Endodermal cell (in vitro differentiated cells): Measurements from ENCODE around the gene COL15A1. TPM values are rescaled to one million over a fixed set of nuclear protein-coding genes. Genes with fewer than 3 reads are reported as not detected.

Experiments
- DNase-seq: peaks from one replicate; pipeline ENCODE4 v3.0.0-alpha.2; 2017
- H3K27ac ChIP-seq: 2 replicates; pipeline ENCODE4 v1.5.1; 2013; ENCODE audit warnings: mild to moderate bottlenecking, low read depth, low read length, moderate library complexity
- H3K27me3 ChIP-seq: 2 replicates; pipeline ENCODE4 v1.6.1; 2013; ENCODE audit warnings: mild to moderate bottlenecking, low read length, moderate library complexity; ENCODE audit not compliant: insufficient read depth, control insufficient read depth, poor library complexity, severe bottlenecking
- H3K36me3 ChIP-seq: 2 replicates; pipeline ENCODE4 v1.7.0; 2013; ENCODE audit warnings: mild to moderate bottlenecking, low read length, moderate library complexity; ENCODE audit not compliant: control insufficient read depth, insufficient read depth
- H3K4me1 ChIP-seq: one replicate; pipeline ENCODE4 v1.7.0; 2013; ENCODE audit warnings: low read length; ENCODE audit not compliant: control insufficient read depth, insufficient read depth
- H3K4me3 ChIP-seq: 2 replicates; pipeline ENCODE4 v1.5.1; 2013; ENCODE audit warnings: mild to moderate bottlenecking, low read length, moderate library complexity
- H3K9ac ChIP-seq: 2 replicates; pipeline ENCODE4 v1.6.1; 2013; ENCODE audit warnings: mild to moderate bottlenecking, low read length, moderate library complexity; ENCODE audit not compliant: poor library complexity, severe bottlenecking; ENCODE audit errors: extremely low read depth
- H3K9me3 ChIP-seq: 2 replicates; pipeline ENCODE4 v1.6.1; 2013; ENCODE audit warnings: mild to moderate bottlenecking, low read length, moderate library complexity; ENCODE audit not compliant: control insufficient read depth
- H3K27ac Mint-ChIP-seq: 2 replicates; pipeline ENCODE4 v1.8.0; 2020; ENCODE audit warnings: mixed read lengths
- H3K27me3 Mint-ChIP-seq: 2 replicates; pipeline ENCODE4 v1.8.0; 2021; ENCODE audit warnings: mild to moderate bottlenecking, mixed read lengths; ENCODE audit not compliant: insufficient read depth
- H3K36me3 Mint-ChIP-seq: 2 replicates; pipeline ENCODE4 v1.8.0; 2020; ENCODE audit warnings: low read depth, mixed read lengths
- H3K4me1 Mint-ChIP-seq: 2 replicates; pipeline ENCODE4 v1.8.0; 2020; ENCODE audit warnings: mixed read lengths
- H3K4me3 Mint-ChIP-seq: 2 replicates; pipeline ENCODE4 v1.8.0; 2020; ENCODE audit warnings: mild to moderate bottlenecking, moderate library complexity, mixed read lengths
- H3K9me3 Mint-ChIP-seq: 2 replicates; pipeline ENCODE4 v1.8.0; 2020; ENCODE audit warnings: mild to moderate bottlenecking, mixed read lengths
- WGBS, 2 experiments: methylation state at CpG; one replicate each; pipeline versions ENCODE4 v1.1.5 to v1.1.7; 2013; ENCODE audit warnings: missing lambda C conversion rate in 2 of 2, mixed read lengths in 1 of 2; ENCODE audit not compliant: insufficient coverage in 1 of 2, insufficient read length in 1 of 2; 5-methylcytosine and 5-hydroxymethylcytosine counted together
- total RNA-seq, 2 donors: library from RNA; stranded (reverse); fragmentation: NEBNext Ultra II Directional in 1 of 2; extraction: Animal tissue kit (Norgen Biotek cat#: 25700) in 1 of 2; gene quantifications; 2 replicates in 1 of 2; 3 replicates in 1 of 2; pipeline ENCODE4 v1.2.1, GENCODE V29; 2021
- TF ChIP-seq, protein P1 (sequence below): fragments of 200-600 bp; sonication (generic); conservative IDR thresholded peaks from 2 replicates; pipeline ENCODE4 v1.5.0; 2021; ENCODE audit warnings: antibody characterized with exemption, mild to moderate bottlenecking

COL15A1 gene
- total RNA-seq, 2 donors from 2014 or later: 0.27 TPM; not detected in 1

DNA sequence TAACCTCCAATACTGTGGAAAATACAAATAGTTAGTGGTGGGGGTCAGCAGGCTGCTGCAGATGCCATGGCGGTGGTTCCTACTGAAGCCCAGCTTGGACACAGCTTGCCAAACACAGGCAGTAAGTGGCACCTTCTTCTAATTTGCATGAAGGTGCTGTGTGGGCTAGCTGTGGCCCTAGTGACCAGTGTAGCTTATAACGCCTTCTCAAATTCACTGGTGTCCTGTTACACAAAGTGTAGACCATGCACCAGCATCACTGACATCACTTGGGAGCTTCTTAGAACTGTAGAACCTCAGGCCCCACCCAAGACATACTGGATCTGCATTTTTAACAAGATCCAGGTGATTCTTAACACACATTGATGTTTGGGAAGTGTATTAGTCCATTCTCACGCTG is 102.4 kb downstream of the COL15A1 start:
- no peaks in the 10 kb centered on the region for H3K36me3 Mint-ChIP-seq
- no peak overlapping the region for H3K4me3 Mint-ChIP-seq
- TF ChIP-seq, protein P1, sequence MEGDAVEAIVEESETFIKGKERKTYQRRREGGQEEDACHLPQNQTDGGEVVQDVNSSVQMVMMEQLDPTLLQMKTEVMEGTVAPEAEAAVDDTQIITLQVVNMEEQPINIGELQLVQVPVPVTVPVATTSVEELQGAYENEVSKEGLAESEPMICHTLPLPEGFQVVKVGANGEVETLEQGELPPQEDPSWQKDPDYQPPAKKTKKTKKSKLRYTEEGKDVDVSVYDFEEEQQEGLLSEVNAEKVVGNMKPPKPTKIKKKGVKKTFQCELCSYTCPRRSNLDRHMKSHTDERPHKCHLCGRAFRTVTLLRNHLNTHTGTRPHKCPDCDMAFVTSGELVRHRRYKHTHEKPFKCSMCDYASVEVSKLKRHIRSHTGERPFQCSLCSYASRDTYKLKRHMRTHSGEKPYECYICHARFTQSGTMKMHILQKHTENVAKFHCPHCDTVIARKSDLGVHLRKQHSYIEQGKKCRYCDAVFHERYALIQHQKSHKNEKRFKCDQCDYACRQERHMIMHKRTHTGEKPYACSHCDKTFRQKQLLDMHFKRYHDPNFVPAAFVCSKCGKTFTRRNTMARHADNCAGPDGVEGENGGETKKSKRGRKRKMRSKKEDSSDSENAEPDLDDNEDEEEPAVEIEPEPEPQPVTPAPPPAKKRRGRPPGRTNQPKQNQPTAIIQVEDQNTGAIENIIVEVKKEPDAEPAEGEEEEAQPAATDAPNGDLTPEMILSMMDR: no peak
- Histone ChIP-seq H3K27me3 (no peaks in the 10 kb centered on the region), H3K4me3 (no peak overlapping the region), H3K4me1 (no peaks in the 10 kb centered on the region), H3K27ac (no peak overlapping the region), H3K9ac (no peak overlapping the region), H3K9me3 (no peaks in the 10 kb centered on the region), H3K36me3 (no peaks in the 10 kb centered on the region)
- no peak overlapping the region for H3K27ac Mint-ChIP-seq
- peaks cover under 1% of the 10 kb centered on the region for H3K4me1 Mint-ChIP-seq
- H3K9me3 Mint-ChIP-seq: peaks cover 12% of the 10 kb centered on the region
- H3K27me3 Mint-ChIP-seq: peaks cover 6% of the 10 kb centered on the region
- DNase-seq: no peak
- WGBS, 2 experiments: 92 to 95% methylated on average over 3 of the region's 3 CpGs

DNA sequence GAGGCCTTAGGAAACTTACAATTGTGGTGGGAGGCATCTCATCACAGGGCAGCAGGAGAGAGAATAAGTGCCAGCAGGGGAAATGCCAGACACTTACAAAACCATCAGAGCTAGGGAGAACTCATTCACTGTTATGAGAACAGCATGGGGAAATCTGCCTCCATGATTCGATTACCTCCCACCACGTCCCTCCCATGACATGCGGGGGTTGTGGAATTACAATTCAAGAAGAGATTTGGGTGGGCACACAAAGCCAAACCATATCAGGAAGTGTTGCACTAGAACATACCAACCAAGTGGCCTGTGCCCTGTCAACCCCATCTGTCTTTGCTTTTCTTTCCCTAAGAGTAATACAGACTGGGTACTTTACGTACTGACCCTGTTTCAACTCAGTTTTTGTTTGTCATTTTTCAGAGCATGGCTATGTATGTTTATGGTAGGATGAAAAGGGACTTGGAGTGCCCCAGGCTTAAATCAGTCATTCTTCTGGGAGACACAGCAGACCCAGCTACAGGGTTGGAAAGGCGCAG is 102.9 kb downstream of the COL15A1 start:
- H3K27me3 Mint-ChIP-seq: peaks cover 6% of the 10 kb centered on the region
- Histone ChIP-seq H3K4me3 (no peak overlapping the region), H3K27ac (no peak overlapping the region), H3K9me3 (no peaks in the 10 kb centered on the region), H3K9ac (no peak overlapping the region), H3K4me1 (no peaks in the 10 kb centered on the region), H3K27me3 (no peaks in the 10 kb centered on the region), H3K36me3 (no peaks in the 10 kb centered on the region)
- H3K27ac Mint-ChIP-seq: no peak overlapping the region
- peaks cover 12% of the 10 kb centered on the region for H3K9me3 Mint-ChIP-seq
- no peak for DNase-seq
- no peak overlapping the region for H3K4me3 Mint-ChIP-seq
- H3K36me3 Mint-ChIP-seq: no peaks in the 10 kb centered on the region
- 90 to 92% methylated on average over 2 to 5 of the region's 5 CpGs for WGBS, 2 experiments
- TF ChIP-seq, protein P1: no peak
- H3K4me1 Mint-ChIP-seq: peaks cover 6% of the 10 kb centered on the region

DNA sequence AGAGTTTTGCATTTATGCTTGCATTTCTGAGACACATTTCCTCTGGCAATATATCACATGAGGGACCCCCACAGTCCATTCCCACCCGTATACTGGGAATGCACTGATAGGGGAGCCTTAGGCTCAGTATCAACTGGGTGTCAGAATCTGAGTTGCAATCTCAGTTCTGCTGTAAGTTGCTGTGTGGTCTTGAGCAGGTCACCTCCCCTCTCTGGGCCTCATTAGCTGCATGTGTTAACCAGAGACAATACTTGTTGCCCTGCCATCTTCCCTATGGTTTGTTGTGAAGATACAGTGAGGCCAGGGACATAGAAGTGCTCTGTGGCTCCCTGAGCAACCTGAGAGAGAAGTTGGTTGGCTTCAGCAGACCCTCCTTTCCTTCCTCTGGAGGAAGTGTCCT is 105.5 kb downstream of the COL15A1 start:
- no peak overlapping the region for H3K9ac ChIP-seq
- peaks cover 2% of the 10 kb centered on the region for H3K27me3 Mint-ChIP-seq
- no peaks in the 10 kb centered on the region for H3K9me3 ChIP-seq
- peaks cover 6% of the 10 kb centered on the region for H3K4me1 Mint-ChIP-seq
- TF ChIP-seq, protein P1: no peak
- no peak overlapping the region for H3K27ac ChIP-seq
- no peak overlapping the region for H3K4me3 Mint-ChIP-seq
- 77 to 91% methylated on average over 1 of the region's 1 CpG for WGBS, 2 experiments
- H3K4me1 ChIP-seq: no peaks in the 10 kb centered on the region
- DNase-seq: no peak
- no peaks in the 10 kb centered on the region for H3K36me3 Mint-ChIP-seq
- H3K27ac Mint-ChIP-seq: no peak overlapping the region
- H3K4me3 ChIP-seq: no peak overlapping the region
- H3K36me3 ChIP-seq: no peaks in the 10 kb centered on the region
- H3K9me3 Mint-ChIP-seq: peaks cover 6% of the 10 kb centered on the region
- H3K27me3 ChIP-seq: no peaks in the 10 kb centered on the region
